ENCODE measurements around the gene GRID1.

The GRID1 gene

DNA sequence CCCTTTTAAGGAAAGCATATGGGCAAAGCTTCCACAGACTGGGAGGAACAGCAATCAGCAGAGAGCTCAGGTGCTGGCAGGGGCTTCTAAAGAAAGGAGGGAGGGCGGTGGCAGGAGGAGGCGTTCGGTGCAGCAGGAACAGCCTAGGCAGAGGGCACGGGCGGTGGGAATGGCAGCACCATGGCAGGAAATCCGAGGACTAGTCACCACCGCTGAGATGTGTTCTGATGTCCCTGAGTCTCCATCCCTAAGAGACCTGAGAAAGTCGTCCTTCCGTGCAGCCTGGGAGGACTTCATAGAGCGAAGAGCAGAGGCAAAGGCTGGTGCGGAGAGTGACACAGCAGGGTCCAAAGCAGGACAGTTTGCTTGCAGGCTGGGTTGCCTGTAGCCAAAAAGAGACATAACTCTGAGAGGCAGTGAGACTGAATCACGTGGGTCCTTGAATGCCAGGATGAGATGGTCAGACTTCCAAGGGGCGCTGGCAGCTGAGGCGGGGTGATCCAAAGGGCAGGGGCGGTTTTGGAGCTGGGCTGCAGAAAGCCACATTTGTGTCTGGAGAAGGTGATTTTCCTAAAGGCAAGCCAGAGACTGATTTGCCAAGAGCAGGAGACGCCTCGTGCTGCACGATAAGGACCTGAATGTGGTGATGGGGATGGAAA lies 35.8 kb upstream of the GRID1 start:
- H3K9me3 ChIP-seq (ENCODE audit: low read length), result no peaks in the 10 kb centered on the region
- 0 out of 2 replicates have a peak, but pooled peaks cover 3% of the 10 kb centered on the region for H3F3A ChIP-seq (ENCODE audit: insufficient read depth, low read length)
- H3K4me1 ChIP-seq (ENCODE audit: insufficient read depth, low read length, severe bottlenecking), result peaks cover 19% of the 10 kb centered on the region
- H3K9me2 ChIP-seq (ENCODE audit: low read depth, low read length), result no peaks in the 10 kb centered on the region
- no peaks in the 10 kb centered on the region for H3K27me3 ChIP-seq (ENCODE audit: insufficient read depth, low read length)
- H3K36me3 ChIP-seq (ENCODE audit: insufficient read depth, low read length), result no peaks in the 10 kb centered on the region
- TF ChIP-seq, protein P1, sequence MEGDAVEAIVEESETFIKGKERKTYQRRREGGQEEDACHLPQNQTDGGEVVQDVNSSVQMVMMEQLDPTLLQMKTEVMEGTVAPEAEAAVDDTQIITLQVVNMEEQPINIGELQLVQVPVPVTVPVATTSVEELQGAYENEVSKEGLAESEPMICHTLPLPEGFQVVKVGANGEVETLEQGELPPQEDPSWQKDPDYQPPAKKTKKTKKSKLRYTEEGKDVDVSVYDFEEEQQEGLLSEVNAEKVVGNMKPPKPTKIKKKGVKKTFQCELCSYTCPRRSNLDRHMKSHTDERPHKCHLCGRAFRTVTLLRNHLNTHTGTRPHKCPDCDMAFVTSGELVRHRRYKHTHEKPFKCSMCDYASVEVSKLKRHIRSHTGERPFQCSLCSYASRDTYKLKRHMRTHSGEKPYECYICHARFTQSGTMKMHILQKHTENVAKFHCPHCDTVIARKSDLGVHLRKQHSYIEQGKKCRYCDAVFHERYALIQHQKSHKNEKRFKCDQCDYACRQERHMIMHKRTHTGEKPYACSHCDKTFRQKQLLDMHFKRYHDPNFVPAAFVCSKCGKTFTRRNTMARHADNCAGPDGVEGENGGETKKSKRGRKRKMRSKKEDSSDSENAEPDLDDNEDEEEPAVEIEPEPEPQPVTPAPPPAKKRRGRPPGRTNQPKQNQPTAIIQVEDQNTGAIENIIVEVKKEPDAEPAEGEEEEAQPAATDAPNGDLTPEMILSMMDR (IDR thresholded peaks at IDR 0.05; ENCODE audit: low read length), result no peak
- TF ChIP-seq EZH2 (IDR thresholded peaks at IDR 0.05; ENCODE audit: borderline replicate concordance, low read length), result no peak
- H3K4me3 ChIP-seq (ENCODE audit: low read depth, low read length, poor library complexity, severe bottlenecking), result no peak overlapping the region
- H3K4me2 ChIP-seq (ENCODE audit: low read length), result no peak overlapping the region
- no peak overlapping the region for H2AFZ ChIP-seq (ENCODE audit: low read length)
- H3K9ac ChIP-seq (ENCODE audit: low read length), result no peak overlapping the region
- H4K20me1 ChIP-seq (ENCODE audit: insufficient read depth, low read length), result no peaks in the 10 kb centered on the region
- no peaks in the 10 kb centered on the region for H3K79me2 ChIP-seq (ENCODE audit: insufficient read depth, low read length)
- H3K27ac ChIP-seq (ENCODE audit: low read depth, low read length, poor library complexity, severe bottlenecking), result no peak overlapping the region

DNA sequence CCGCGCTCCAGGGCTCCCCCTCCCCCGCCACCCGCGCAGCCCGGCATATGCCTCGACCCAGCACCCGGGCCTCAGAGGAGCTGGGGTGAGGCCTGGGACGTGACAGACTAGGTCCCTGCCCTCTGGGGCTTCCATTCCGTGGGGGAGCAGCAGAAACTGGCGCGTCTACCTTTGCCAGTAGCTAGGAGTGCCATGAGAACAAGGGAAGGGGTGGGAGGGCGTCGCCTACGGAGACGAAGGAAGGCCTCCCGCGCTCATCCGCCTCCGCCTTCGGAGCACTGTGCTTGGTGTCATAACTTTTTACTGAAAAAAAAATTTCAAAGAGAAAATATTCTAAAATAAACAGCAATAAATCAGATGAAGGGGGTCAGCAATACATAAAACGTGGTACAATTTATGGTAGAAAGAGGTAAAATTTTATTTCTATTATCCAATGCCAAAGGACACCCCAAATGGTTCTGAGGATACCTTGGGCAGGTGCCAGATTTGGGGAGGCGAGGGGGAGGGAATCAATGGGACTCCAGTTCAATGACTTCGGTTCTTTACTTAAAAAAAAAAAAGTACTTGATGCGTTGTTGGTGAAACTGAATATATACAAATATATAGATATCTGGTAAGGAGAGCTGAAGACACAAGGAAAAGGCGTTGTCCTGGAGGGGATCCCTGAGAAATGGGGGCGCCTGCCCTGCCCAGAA lies 35.1 kb upstream of the GRID1 start:
- Histone ChIP-seq H3K9me2 (ENCODE audit: low read depth, low read length) (no peaks in the 10 kb centered on the region), H3K9me3 (ENCODE audit: low read length) (no peaks in the 10 kb centered on the region), H3K4me1 (ENCODE audit: insufficient read depth, low read length, severe bottlenecking) (peaks cover 19% of the 10 kb centered on the region), H3K4me2 (ENCODE audit: low read length) (peak overlapping the region; percentile 97), H4K20me1 (ENCODE audit: insufficient read depth, low read length) (no peaks in the 10 kb centered on the region), H3F3A (ENCODE audit: insufficient read depth, low read length) (0 out of 2 replicates have a peak, but pooled peaks cover 3% of the 10 kb centered on the region), H3K27me3 (ENCODE audit: insufficient read depth, low read length) (no peaks in the 10 kb centered on the region), H2AFZ (ENCODE audit: low read length) (no peak overlapping the region), H3K9ac (ENCODE audit: low read length) (peak overlapping the region; percentile 90), H3K27ac (ENCODE audit: low read depth, low read length, poor library complexity, severe bottlenecking) (no peak overlapping the region), H3K36me3 (ENCODE audit: insufficient read depth, low read length) (no peaks in the 10 kb centered on the region), H3K4me3 (ENCODE audit: low read depth, low read length, poor library complexity, severe bottlenecking) (peak overlapping the region; percentile 84), H3K79me2 (ENCODE audit: insufficient read depth, low read length) (no peaks in the 10 kb centered on the region)
- TF ChIP-seq, protein P1 (IDR thresholded peaks at IDR 0.05; ENCODE audit: low read length), result no peak
- TF ChIP-seq EZH2 (IDR thresholded peaks at IDR 0.05; ENCODE audit: borderline replicate concordance, low read length), result no peak

DNA sequence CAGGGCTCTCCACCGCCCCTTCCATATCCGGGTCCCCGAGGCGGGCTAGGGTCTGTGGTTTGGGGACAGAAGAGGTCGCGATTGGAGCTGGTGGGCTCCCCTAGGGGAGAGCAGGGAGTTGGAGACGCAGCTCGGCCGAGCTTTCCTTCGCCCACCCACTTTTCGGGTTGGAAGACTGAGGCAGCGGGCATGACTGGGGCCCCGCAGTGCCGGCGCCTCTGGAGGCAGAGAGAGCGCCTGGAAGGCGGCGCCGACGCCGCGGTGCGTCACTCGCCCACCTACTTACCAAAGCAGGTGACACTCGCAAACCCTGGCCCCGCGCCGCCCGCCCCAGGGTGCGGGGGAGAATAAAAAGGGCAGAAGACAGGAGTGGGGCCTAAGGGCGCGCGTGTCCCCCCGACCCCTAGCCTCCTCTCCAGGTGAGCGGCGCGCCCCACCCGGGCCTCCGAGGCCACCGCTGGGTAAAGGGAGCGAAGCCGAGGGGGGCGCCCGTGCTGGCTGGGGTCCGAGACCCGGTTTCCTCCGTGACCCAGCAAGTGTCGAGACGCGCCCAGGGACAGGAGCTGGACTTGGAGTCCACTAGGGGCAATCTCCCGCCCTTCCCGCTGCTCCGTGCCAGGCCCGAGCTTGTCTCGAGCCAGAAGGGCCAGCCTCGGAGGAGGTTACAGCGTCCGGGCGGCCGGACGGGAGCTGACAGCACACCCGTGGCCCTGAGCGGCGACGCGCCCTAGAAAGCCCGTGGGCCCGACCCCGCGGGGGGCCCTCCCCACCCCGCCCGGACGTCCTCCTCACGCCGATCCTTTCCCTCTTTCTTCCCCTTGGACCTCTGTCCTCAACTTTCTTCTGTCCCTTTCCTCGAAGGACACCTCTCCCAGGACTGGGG lies 34.4 kb upstream of the GRID1 start:
- Histone ChIP-seq H3K79me2 (ENCODE audit: insufficient read depth, low read length) (no peaks in the 10 kb centered on the region), H3K27me3 (ENCODE audit: insufficient read depth, low read length) (no peaks in the 10 kb centered on the region), H3F3A (ENCODE audit: insufficient read depth, low read length) (0 out of 2 replicates have a peak, but pooled peaks cover 3% of the 10 kb centered on the region), H2AFZ (ENCODE audit: low read length) (no peak overlapping the region), H3K36me3 (ENCODE audit: insufficient read depth, low read length) (no peaks in the 10 kb centered on the region), H3K27ac (ENCODE audit: low read depth, low read length, poor library complexity, severe bottlenecking) (peak overlapping the region; percentile 54), H3K4me2 (ENCODE audit: low read length) (peak overlapping the region; percentile 97), H3K9me2 (ENCODE audit: low read depth, low read length) (no peaks in the 10 kb centered on the region), H3K4me1 (ENCODE audit: insufficient read depth, low read length, severe bottlenecking) (peaks cover 19% of the 10 kb centered on the region), H3K9ac (ENCODE audit: low read length) (peak overlapping the region; percentile 90), H3K4me3 (ENCODE audit: low read depth, low read length, poor library complexity, severe bottlenecking) (peak overlapping the region; percentile 84), H3K9me3 (ENCODE audit: low read length) (no peaks in the 10 kb centered on the region), H4K20me1 (ENCODE audit: insufficient read depth, low read length) (no peaks in the 10 kb centered on the region)
- TF ChIP-seq, protein P1 (IDR thresholded peaks at IDR 0.05; ENCODE audit: low read length), result no peak; the same call in 1 of the 2 replicates
- no peak for TF ChIP-seq EZH2 (IDR thresholded peaks at IDR 0.05; ENCODE audit: borderline replicate concordance, low read length)
